Effector memory CD8-positive, alpha-beta T cell (primary cell): ENCODE data around the gene ASPDH.
A peak's percentile ranks its signal among the peaks of the same experiment; 100 is the strongest.

ENCODE experiments used
- ATAC-seq: fragments of 150-1000 bp; cut with Tn5 transposase; replicated peaks from 2 replicates; pipeline ENCODE4 v1.10.0; 2021; ENCODE audit warnings: mild to moderate bottlenecking, moderate library complexity
- DNase-seq, 3 experiments: peaks; one replicate each; pipeline ENCODE4 v3.0.0; 2021
- H3K27ac Mint-ChIP-seq, 2 donors: one replicate each; pipeline ENCODE4 v1.8.0; 2022; ENCODE audit warnings: mild to moderate bottlenecking in 2 of 2, mixed read lengths in 2 of 2, moderate library complexity in 2 of 2
- H3K27me3 Mint-ChIP-seq, 2 donors: one replicate each; pipeline ENCODE4 v1.8.0; 2022; ENCODE audit warnings: mixed read lengths in 2 of 2
- H3K36me3 Mint-ChIP-seq: one replicate; pipeline ENCODE4 v1.8.0; 2022; ENCODE audit warnings: mild to moderate bottlenecking, moderate library complexity, mixed read lengths; ENCODE audit not compliant: insufficient read depth
- H3K4me1 Mint-ChIP-seq, 2 donors: one replicate each; pipeline ENCODE4 v1.8.0; 2022; ENCODE audit warnings: low read depth in 2 of 2, mixed read lengths in 2 of 2
- H3K4me3 Mint-ChIP-seq, 2 donors: one replicate each; pipeline ENCODE4 v1.8.0; 2022; ENCODE audit warnings: mild to moderate bottlenecking in 2 of 2, mixed read lengths in 2 of 2, moderate library complexity in 2 of 2
- H3K9me3 Mint-ChIP-seq, 2 donors: one replicate each; pipeline ENCODE4 v1.8.0; 2022; ENCODE audit warnings: mixed read lengths in 2 of 2

ASPDH gene

DNA sequence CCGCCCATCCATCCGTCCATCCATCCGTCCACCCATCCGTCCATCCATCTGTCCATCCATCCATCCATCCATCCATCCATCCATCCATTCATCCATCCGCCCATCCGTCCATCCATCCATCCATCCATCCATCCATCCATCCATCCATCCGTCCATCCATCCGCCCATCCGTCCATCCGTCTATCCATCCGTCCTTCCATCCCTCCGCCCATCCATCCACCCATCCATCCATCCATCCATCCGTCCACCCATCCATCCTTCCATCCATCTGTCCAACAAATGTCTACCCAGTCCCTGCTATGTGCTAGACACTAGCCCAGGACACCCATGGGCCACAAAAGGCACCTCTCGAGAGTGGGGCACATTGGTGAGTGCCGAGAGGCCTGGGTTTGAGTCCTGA, 38.8 kb upstream of the ASPDH start:
- H3K27me3 Mint-ChIP-seq: peaks cover 52 to 91% of the 10 kb centered on the region in 2 donors
- H3K9me3 Mint-ChIP-seq: no peaks in the 10 kb centered on the region
- DNase-seq (no peak), ATAC-seq (no peak)
- no peak overlapping the region for H3K4me3 Mint-ChIP-seq
- H3K27ac Mint-ChIP-seq: no peak overlapping the region
- no peaks in the 10 kb centered on the region for H3K36me3 Mint-ChIP-seq
- H3K4me1 Mint-ChIP-seq: peaks cover 4 to 10% of the 10 kb centered on the region in 2 donors

DNA sequence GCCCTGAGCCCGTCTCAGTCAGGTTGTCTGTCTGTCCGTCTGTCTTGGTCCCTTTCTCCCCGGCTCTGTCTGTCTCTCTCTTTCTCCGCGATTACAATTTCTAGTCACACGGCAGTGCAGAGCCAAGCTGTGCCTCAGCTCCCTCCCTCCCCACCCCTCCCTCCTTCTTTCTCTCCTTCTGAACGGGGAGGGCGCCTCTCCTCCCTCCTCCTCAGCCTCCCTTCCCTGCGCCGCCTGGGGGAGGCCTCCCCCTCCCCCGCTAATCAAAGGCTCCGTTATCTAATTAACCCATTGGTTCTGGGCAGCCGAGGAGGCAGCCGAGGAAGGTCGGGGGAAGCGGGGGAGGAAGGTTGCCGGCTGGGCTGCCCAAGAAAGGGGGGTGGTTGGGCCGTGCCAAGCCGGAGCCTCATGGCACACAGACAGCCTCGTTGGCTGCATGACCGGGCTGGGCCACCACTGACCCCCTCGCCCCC, 38.0 kb upstream of the ASPDH start:
- no peak overlapping the region for H3K27ac Mint-ChIP-seq

DNA sequence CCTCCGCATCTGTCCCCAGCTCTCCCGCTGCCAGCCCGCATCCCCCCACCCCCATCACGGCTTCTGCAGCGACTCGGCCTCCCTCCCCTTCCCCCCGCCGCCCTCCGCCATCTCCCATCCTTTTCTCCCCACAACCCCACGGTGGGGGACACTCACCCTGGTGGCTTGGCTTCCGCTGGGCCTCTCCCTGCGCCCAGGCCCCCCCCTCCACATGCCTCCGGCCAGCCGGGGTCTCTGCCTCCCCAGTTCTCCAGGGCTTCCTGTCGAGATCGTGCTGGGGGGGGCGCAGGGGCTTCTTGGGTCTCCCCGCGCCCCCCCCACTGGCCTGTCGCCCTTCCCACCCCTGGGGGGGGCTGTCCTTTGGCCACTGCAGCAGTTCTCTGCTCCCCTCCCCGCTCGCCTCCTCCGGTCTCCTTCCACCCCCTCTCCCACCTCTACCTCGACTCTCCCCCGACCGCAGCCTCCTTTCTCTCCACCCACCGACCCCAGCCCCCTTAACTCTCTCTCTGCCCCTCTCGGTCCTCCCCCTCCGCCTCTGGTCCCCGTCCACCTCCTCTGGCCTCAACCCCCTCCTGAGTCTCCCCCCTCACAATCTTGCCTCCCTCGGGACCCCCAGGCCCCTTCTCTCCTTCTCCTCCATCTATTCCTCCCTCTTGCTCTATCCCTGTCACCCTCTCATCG, 37.5 kb upstream of the ASPDH start:
- H3K4me1 Mint-ChIP-seq: peaks cover 0 to 7% of the 10 kb centered on the region in 2 donors
- H3K4me3 Mint-ChIP-seq: no peak overlapping the region
- ATAC-seq: no peak
- no peak overlapping the region for H3K27ac Mint-ChIP-seq
- no peaks in the 10 kb centered on the region for H3K36me3 Mint-ChIP-seq
- H3K9me3 Mint-ChIP-seq: no peaks in the 10 kb centered on the region
- H3K27me3 Mint-ChIP-seq: peaks cover 46 to 89% of the 10 kb centered on the region in 2 donors
- DNase-seq: no peak

More for the DNA sequence above, 38.0 kb upstream of the ASPDH start:
- ATAC-seq (no peak), DNase-seq (no peak)
- Mint-ChIP-seq H3K4me1 (peaks cover 4 to 10% of the 10 kb centered on the region in 2 donors), H3K27me3 (peaks cover 52 to 91% of the 10 kb centered on the region in 2 donors), H3K4me3 (no peak overlapping the region), H3K36me3 (no peaks in the 10 kb centered on the region), H3K9me3 (no peaks in the 10 kb centered on the region)

DNA sequence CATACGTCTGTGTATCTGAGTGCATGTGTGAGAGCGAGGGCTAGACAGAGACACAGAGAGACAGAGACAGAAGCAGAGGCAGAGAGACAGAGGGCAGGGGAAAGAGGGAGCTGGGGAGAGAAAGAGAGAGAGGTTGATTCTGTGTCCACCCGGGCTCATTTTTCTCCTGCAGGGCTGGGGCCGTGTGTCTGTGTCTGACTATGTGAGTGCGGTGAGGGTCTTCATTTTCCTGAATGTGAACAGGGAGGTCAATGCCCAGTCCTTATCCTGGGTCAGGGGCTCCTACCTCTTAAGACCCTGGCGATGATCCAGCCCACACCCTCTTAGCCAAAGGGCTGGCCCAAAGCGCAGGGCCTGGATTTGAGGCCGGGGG, 36.9 kb upstream of the ASPDH start:
- no peak overlapping the region for H3K4me3 Mint-ChIP-seq
- H3K27me3 Mint-ChIP-seq: peaks cover 44 to 83% of the 10 kb centered on the region in 2 donors
- ATAC-seq (no peak), DNase-seq (no peak)
- no peaks in the 10 kb centered on the region for H3K36me3 Mint-ChIP-seq
- no peak overlapping the region for H3K27ac Mint-ChIP-seq
- H3K9me3 Mint-ChIP-seq: no peaks in the 10 kb centered on the region
- H3K4me1 Mint-ChIP-seq: peaks cover 0 to 7% of the 10 kb centered on the region in 2 donors

DNA sequence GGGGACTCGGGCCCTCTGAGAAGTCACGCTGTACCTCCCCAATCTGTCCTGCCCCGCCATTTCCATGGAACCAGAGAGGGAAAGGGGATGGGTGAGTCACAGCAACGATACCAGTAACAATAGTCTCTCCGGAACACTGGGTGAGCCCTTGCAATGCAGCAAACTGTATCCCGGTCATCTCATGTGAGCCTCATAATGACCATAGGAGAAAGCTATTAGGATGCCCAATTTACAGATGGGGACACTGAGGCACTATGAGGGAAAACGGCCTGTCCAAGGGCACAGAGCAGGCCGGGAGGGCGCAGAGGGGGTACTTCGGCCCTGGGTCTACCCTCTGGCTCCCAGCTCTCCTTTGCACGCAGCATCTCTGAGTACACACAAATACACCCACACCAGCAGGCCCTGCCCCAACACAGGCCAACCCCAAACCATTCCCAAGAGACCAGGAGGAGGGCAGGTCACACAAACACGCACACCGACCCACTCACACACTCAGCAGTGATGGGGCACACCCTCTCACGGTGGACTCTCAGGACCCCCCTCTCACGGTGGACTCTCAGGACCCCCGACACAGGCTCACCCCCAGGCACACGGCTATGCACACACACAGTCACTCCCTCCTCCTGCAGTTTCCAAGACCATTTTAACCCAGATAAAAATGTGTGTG, 36.3 kb upstream of the ASPDH start:
- H3K9me3 Mint-ChIP-seq: no peaks in the 10 kb centered on the region
- H3K27me3 Mint-ChIP-seq: peaks cover 39 to 78% of the 10 kb centered on the region in 2 donors
- ATAC-seq (no peak), DNase-seq (no peak)
- H3K36me3 Mint-ChIP-seq: no peaks in the 10 kb centered on the region
- no peak overlapping the region for H3K27ac Mint-ChIP-seq
- peaks cover 0 to 3% of the 10 kb centered on the region in 2 donors for H3K4me1 Mint-ChIP-seq
- no peak overlapping the region for H3K4me3 Mint-ChIP-seq

DNA sequence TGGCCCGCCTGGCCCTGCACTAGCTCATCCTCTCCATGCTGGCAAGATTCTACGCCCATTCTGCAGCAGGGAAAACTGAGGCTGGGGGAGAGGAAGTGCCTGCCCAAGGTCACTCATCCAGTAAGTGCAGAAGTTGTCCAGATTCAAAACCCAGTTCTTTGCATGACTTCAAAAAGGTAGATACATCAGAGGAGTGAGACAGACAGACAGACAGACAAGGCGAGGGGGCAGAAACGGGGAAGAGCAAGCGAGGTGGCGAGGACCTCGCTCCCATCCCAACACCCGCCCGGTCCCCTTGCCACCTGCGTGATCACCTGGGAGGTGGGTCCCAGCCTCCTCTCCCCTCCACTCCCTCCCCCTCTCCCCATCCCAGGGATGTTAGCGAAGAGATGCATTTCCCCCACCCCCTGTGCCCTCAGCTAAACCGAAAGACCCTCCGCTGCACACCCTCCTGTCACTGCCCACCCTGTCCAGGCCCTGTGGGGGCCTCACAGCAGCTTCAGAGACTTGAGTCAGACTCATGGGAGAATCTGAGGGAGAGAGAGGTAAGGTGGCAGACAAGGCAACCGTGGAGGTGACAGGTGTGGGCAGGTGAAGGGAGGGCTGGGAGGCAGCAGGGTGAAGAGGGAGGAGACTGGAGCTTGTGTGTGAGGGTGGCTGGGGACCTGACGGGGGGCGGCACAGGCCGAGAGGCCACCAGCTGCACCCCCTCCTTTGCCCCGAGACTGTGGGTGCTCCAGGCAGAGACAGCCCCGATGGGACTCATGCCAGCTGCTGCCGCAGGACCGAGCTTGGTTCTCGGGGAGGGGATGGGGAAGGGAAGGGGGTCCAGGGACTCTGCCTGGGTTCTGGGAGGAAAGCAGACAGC, 35.6 kb upstream of the ASPDH start:
- Mint-ChIP-seq H3K27me3 (peaks cover 31 to 70% of the 10 kb centered on the region in 2 donors), H3K27ac (no peak overlapping the region)

DNA sequence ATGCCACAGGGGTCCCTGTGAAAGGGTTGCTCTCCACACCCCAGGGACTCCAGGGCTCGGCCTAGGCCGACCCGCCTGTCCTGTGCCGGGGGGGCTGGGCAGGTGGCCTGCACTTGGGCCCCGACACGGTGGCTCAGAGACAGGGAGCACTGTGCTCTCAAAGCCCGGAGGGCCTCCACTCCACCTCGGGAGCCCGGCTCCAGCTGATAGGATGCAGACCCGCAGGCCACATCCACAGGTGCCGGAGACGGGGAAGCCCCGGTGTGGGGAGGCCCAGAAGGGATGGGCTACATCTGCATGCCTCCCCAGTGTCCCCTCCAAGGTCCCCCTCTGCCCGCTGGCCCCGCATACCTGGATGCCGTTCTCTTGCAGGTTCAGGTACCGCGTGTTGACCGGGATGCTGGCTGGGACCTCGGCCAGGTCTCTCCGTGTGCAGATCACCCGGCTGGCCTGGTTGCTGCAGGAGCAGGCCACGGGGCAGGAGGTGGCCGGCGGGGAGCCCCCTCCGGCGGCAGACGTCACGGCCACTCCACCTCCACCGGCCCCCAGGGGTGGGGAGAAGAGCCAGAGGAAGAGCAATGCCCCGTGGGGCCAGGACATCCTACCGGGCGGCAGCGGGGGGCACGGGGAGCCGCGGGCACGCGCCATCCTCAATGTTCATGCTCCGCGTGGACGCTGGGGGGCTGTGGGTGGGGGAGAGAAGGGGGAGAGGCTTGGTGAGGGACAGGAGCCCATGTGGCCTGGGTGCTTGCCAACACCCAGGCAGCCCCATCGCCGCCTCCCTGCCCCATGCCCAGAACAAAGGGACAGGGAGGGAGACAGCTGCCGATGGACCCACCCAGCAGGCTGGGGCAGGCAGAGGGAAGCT, 34.7 kb upstream of the ASPDH start:
- Mint-ChIP-seq H3K36me3 (no peaks in the 10 kb centered on the region), H3K27ac (no peak overlapping the region), H3K4me1 (peaks cover 0 to 3% of the 10 kb centered on the region in 2 donors), H3K9me3 (no peaks in the 10 kb centered on the region), H3K27me3 (peaks cover 23 to 62% of the 10 kb centered on the region in 2 donors), H3K4me3 (no peak overlapping the region)
- no peak for ATAC-seq
- no peak for DNase-seq

More for the DNA sequence above, 35.6 kb upstream of the ASPDH start:
- Mint-ChIP-seq H3K9me3 (no peaks in the 10 kb centered on the region), H3K4me1 (peaks cover 0 to 3% of the 10 kb centered on the region in 2 donors), H3K36me3 (no peaks in the 10 kb centered on the region), H3K4me3 (no peak overlapping the region)
- DNase-seq: no peak
- no peak for ATAC-seq

DNA sequence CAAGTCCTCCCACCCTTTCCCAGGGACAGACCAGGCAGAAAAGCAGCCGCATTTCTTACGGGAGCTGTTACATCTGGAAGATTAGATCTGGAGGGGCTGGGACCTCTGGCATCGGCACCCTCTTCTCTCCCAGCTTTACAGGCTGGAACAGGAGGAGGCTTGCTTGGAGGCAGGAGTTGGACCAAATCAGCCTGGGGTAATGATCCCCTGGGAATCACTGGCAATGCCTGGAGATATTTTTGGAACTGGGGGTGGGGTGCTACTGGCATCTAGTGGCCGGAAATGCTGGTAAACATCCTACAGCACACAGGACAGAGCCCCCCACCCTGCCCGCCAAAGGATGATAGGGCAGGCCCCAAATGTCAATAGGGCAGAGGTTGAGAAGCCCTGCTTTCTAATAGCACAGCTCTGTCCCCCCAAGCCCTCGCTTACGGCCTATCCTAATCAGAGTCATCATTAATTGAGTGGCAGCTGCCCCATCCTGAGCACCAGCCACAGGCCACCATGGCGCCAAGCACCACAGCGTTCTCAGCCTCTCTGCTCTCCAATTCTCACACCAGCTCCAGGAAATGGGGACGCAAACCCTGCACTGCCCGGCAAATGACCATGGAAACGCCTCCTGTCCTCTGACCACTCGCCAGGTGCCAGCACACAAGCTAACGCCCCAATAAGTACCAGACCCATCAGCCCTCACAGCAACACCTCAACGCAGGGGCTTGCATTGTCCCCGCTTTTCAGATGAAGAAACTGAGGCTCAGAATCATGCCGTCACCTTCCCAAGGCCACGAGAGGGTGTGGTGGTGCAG, 33.9 kb upstream of the ASPDH start:
- Mint-ChIP-seq H3K27ac (no peak overlapping the region), H3K4me1 (peaks cover 0 to 3% of the 10 kb centered on the region in 2 donors), H3K4me3 (no peak overlapping the region), H3K9me3 (no peaks in the 10 kb centered on the region), H3K36me3 (no peaks in the 10 kb centered on the region), H3K27me3 (peaks cover 14 to 53% of the 10 kb centered on the region in 2 donors)
- ATAC-seq: no peak
- DNase-seq: no peak

DNA sequence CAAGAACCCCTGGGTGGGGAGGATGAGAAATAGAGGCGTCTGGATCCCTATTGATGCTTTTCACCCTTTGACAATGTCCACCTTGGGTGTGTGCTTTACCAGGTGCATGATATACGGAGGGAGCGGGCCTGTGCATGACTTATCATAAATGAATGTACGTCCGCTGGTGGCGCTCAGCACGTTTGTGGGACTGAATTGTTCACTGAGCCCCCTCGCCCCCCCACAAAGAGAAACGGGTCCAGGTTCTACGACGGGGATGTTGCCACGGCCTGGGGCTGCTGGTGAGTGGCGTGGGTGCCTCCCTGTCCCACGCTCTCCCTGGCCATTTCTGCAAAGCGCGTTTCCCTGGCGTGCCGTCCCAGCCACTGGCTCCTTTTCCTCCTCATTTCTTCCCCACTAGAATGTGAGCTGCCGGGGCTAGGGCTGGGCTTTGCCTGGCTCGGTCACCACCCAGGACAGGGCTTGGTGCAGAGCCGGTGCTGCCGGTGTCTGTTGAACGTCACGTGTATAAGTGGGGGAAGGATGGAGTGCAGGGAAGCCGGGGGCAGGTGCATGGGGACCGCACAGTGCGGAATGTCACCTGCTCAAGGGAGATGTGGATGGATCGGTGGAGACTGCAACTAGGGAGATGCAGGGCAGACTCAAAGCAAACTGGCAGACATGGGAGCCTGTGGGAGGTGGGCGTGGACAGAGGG, 33.0 kb upstream of the ASPDH start:
- no peaks in the 10 kb centered on the region for H3K36me3 Mint-ChIP-seq
- ATAC-seq (no peak), DNase-seq (no peak)
- peaks cover 5 to 52% of the 10 kb centered on the region in 2 donors for H3K27me3 Mint-ChIP-seq
- no peaks in the 10 kb centered on the region for H3K9me3 Mint-ChIP-seq
- H3K4me1 Mint-ChIP-seq: peaks cover 0 to 3% of the 10 kb centered on the region in 2 donors
- H3K27ac Mint-ChIP-seq: no peak overlapping the region
- no peak overlapping the region for H3K4me3 Mint-ChIP-seq

DNA sequence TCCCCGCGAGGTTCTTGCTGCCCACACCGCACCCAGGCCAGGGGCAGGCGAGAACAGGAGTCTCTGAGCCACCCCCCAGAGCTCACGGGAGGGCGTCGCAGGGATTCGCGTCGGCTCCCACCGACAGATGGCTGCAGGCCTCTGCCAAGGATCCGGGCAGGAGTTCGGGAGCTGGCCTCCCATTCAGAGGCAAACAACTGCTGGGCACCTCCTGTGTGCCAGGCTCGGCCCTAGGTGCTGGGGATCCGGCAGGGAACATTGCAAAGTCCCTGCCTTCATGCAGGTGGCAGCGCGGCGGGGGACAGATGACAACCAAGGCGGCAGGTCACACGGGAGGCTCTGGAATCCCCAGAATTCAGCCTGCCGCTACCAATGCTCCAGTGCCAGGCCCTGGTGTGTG, 29.2 kb upstream of the ASPDH start:
- H3K27ac Mint-ChIP-seq: no peak overlapping the region
- no peaks in the 10 kb centered on the region for H3K4me1 Mint-ChIP-seq
- H3K9me3 Mint-ChIP-seq: no peaks in the 10 kb centered on the region
- H3K4me3 Mint-ChIP-seq: no peak overlapping the region
- ATAC-seq (no peak), DNase-seq (no peak)
- peaks cover 4 to 30% of the 10 kb centered on the region in 2 donors for H3K27me3 Mint-ChIP-seq
- H3K36me3 Mint-ChIP-seq: no peaks in the 10 kb centered on the region

DNA sequence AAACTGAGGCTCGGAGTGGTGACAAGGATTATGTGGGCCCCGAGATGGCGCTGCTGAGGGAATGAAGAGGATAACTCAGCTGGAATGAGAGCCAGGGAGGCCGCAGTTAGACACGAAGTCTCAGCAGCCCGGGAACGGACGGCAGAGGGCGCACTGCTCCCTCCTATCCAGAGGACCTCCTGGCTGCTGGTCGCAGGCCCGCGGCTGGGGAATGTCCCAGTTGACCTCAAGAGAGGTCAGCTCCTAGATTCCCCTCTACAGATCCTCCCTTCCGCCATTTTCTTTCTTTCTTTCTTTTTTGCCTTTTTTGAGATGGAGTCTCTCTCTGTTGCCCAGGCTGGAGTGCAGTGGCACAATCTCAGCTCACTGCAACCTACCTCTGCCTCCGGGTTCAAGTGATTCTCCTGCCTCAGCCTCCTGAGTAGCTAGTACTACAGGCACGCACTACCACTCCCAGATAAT, 24.1 kb upstream of the ASPDH start:
- H3K4me3 Mint-ChIP-seq: no peak overlapping the region
- H3K4me1 Mint-ChIP-seq: no peaks in the 10 kb centered on the region
- H3K9me3 Mint-ChIP-seq: peaks cover 5 to 8% of the 10 kb centered on the region in 2 donors
- peak; percentile 33 for ATAC-seq
- H3K27me3 Mint-ChIP-seq: peaks cover 26 to 36% of the 10 kb centered on the region in 2 donors
- H3K36me3 Mint-ChIP-seq: no peaks in the 10 kb centered on the region
- peak; percentile 32 to 51 (median 50) for DNase-seq
- H3K27ac Mint-ChIP-seq: no peak overlapping the region

DNA sequence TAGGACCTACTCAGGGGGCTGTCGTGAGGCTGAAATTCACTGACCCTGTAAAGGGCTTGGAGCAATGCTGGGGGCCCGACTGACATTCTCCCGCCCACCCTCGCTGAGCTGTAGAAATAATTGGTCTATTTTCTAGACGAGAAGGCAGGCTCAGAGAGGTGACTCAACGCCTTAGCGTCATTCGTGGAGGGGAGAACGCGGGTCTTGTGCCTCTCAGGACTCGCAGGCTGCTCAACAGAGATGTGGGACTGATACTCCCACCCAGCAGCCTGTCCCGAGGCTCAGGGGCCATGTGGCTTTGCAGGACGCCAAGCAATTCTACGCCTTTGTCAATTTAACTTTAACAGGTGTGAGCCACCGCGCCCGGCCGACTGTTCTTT, 23.6 kb upstream of the ASPDH start:
- no peaks in the 10 kb centered on the region for H3K36me3 Mint-ChIP-seq
- H3K4me1 Mint-ChIP-seq: no peaks in the 10 kb centered on the region
- H3K4me3 Mint-ChIP-seq: no peak overlapping the region
- ATAC-seq (no peak), DNase-seq (no peak)
- H3K27ac Mint-ChIP-seq: no peak overlapping the region
- peaks cover 7 to 13% of the 10 kb centered on the region in 2 donors for H3K9me3 Mint-ChIP-seq
- peaks cover 31 to 40% of the 10 kb centered on the region in 2 donors for H3K27me3 Mint-ChIP-seq
